Measurements from ENCODE around the gene LIN7A. TPM values are rescaled to one million over a fixed set of nuclear protein-coding genes. Genes with fewer than 3 reads are reported as not detected.

LIN7A gene
- polyA plus RNA-seq, 1 donor from 2014 or later, result 31.5 TPM

DNA sequence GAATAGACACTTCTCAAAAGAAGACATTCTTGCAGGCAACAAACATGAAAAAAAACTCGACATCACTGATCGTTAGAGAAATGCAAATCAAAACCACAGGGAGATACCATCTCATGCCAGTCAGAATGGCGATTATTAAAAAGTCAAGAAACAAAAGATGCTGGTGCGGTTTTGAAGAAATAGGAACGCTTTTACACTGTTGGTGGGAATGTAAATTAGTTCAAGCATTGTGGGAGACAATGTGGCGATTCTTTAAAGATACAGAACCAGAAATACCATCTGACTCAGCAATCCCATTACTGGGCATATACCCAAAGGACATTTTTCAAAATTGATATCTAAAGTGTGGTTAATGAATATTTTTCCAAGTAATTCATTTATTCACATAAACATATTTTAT, 39.6 kb upstream of the LIN7A start:
- no peak overlapping the region for H3K4me2 ChIP-seq (ENCODE audit: low read length)
- TF ChIP-seq, protein P1, sequence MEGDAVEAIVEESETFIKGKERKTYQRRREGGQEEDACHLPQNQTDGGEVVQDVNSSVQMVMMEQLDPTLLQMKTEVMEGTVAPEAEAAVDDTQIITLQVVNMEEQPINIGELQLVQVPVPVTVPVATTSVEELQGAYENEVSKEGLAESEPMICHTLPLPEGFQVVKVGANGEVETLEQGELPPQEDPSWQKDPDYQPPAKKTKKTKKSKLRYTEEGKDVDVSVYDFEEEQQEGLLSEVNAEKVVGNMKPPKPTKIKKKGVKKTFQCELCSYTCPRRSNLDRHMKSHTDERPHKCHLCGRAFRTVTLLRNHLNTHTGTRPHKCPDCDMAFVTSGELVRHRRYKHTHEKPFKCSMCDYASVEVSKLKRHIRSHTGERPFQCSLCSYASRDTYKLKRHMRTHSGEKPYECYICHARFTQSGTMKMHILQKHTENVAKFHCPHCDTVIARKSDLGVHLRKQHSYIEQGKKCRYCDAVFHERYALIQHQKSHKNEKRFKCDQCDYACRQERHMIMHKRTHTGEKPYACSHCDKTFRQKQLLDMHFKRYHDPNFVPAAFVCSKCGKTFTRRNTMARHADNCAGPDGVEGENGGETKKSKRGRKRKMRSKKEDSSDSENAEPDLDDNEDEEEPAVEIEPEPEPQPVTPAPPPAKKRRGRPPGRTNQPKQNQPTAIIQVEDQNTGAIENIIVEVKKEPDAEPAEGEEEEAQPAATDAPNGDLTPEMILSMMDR (IDR thresholded peaks at IDR 0.05; ENCODE audit: poor library complexity, severe bottlenecking), result no peak
- TF ChIP-seq MXI1 (conservative IDR thresholded peaks at IDR 0.05; ENCODE audit: poor library complexity, severe bottlenecking) (no peak), EP300 (conservative IDR thresholded peaks at IDR 0.05; ENCODE audit: poor library complexity, severe bottlenecking) (no peak), SMC3 (conservative IDR thresholded peaks at IDR 0.05; ENCODE audit: poor library complexity) (no peak), POLR2AphosphoS5 (IDR thresholded peaks at IDR 0.05) (no peak)

DNA sequence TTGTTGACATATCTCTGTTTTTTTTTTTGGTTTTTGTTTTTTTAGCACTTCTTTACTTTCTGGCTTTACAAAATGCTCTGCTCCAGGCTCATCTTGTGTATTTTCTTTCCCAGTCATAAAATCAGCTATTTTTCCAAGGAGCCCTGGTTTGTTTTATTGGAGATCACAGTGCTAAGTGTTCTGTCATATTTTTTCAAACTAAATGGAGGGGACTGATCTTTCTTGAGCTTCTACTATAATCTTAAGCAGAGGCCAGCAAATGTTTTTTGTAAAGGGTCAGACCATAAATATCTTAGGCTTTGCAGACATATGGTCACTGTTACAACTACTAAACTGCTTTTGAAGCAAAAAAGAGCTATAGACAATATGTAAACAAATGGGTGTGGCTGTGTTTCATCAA, 30.6 kb upstream of the LIN7A start:
- no peaks in the 10 kb centered on the region for H3K9me2 ChIP-seq (ENCODE audit: insufficient read depth, low read length)
- H3K9ac ChIP-seq (ENCODE audit: low read length), result no peak overlapping the region
- H3K4me3 ChIP-seq (ENCODE audit: low read length), result no peak overlapping the region
- H3K79me2 ChIP-seq (replicated peaks; ENCODE audit: insufficient read depth, low read length), result no peaks in the 10 kb centered on the region
- no peaks in the 10 kb centered on the region for H3K27me3 ChIP-seq (ENCODE audit: insufficient read depth, low read depth, low read length)
- H3K4me2 ChIP-seq (ENCODE audit: low read length), result no peak overlapping the region
- H3F3A ChIP-seq (ENCODE audit: insufficient read depth, low read length, poor library complexity, severe bottlenecking), result no peaks in the 10 kb centered on the region
- no peak overlapping the region for H2AFZ ChIP-seq (ENCODE audit: low read depth, low read length)
- no peak overlapping the region for H3K27ac ChIP-seq (ENCODE audit: low read length)
- H3K9me3 ChIP-seq (ENCODE audit: low read length), result no peaks in the 10 kb centered on the region
- no peaks in the 10 kb centered on the region for H4K20me1 ChIP-seq (ENCODE audit: insufficient read depth)
- no peak for TF ChIP-seq MXI1 (conservative IDR thresholded peaks at IDR 0.05; ENCODE audit: poor library complexity, severe bottlenecking)
- H3K36me3 ChIP-seq (ENCODE audit: insufficient read depth, low read length), result no peaks in the 10 kb centered on the region

More for the DNA sequence above, 39.6 kb upstream of the LIN7A start:
- Histone ChIP-seq H3K27ac (ENCODE audit: low read length) (no peak overlapping the region), H3F3A (ENCODE audit: insufficient read depth, low read length, poor library complexity, severe bottlenecking) (no peaks in the 10 kb centered on the region), H3K36me3 (ENCODE audit: insufficient read depth, low read length) (no peaks in the 10 kb centered on the region), H3K4me3 (ENCODE audit: low read length) (no peak overlapping the region), H3K79me2 (replicated peaks; ENCODE audit: insufficient read depth, low read length) (no peaks in the 10 kb centered on the region), H3K9me3 (ENCODE audit: low read length) (no peaks in the 10 kb centered on the region), H3K27me3 (ENCODE audit: insufficient read depth, low read depth, low read length) (no peaks in the 10 kb centered on the region), H4K20me1 (ENCODE audit: insufficient read depth) (no peaks in the 10 kb centered on the region), H3K9ac (ENCODE audit: low read length) (no peak overlapping the region), H2AFZ (ENCODE audit: low read depth, low read length) (no peak overlapping the region), H3K9me2 (ENCODE audit: insufficient read depth, low read length) (no peaks in the 10 kb centered on the region)

DNA sequence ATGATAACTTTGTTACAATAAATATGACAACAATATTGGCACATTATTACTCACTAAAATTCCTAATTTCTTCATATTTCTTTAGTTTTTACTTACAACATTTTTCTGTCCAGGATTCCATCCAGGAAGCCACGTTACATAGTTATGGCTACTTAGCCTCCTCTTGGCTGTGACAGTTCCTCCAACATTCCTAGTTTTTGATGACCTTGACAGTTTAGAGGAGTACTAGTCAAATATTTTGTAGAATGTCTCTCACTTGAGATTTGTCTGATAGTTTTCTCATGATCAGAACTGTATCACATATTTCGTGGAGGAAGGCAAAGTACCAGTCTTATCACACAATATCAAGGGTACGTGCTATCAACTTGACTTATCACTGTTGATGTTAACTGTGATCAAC, 29.8 kb upstream of the LIN7A start:
- Histone ChIP-seq H2AFZ (ENCODE audit: low read depth, low read length) (no peak overlapping the region), H3K4me3 (ENCODE audit: low read length) (no peak overlapping the region)
- no peak for TF ChIP-seq MXI1 (conservative IDR thresholded peaks at IDR 0.05; ENCODE audit: poor library complexity, severe bottlenecking)
- TF ChIP-seq TAF1 (IDR thresholded peaks at IDR 0.05; ENCODE audit: low read depth), result no peak
- TF ChIP-seq SMC3 (conservative IDR thresholded peaks at IDR 0.05; ENCODE audit: poor library complexity), result no peak
- no peak for TF ChIP-seq POLR2AphosphoS5 (IDR thresholded peaks at IDR 0.05)

DNA sequence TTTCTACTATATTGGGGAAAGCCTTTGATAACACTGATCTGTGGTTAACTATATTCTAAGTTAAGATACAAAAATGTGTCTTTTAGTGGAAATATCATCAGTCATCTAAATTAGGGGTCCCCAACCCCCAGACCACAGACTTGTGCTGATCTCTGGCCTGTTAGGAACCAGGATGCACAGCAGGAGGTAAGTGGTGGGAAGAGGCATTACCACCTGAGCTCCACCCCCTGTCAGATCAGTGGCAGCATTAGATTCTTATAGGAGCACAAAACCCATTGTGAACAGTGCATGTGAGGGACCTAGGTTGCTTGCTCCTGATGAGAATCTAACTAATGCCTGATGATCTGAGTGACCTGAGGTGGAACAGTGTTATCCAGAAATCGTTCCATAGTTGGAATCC, 28.3 kb upstream of the LIN7A start:
- Histone ChIP-seq H3K27me3 (ENCODE audit: insufficient read depth, low read depth, low read length) (no peaks in the 10 kb centered on the region), H4K20me1 (ENCODE audit: insufficient read depth) (no peaks in the 10 kb centered on the region), H3K36me3 (ENCODE audit: insufficient read depth, low read length) (no peaks in the 10 kb centered on the region), H3K4me3 (ENCODE audit: low read length) (no peak overlapping the region), H3K9me2 (ENCODE audit: insufficient read depth, low read length) (no peaks in the 10 kb centered on the region), H3K79me2 (replicated peaks; ENCODE audit: insufficient read depth, low read length) (no peaks in the 10 kb centered on the region), H3K9me3 (ENCODE audit: low read length) (no peaks in the 10 kb centered on the region), H2AFZ (ENCODE audit: low read depth, low read length) (no peak overlapping the region), H3F3A (ENCODE audit: insufficient read depth, low read length, poor library complexity, severe bottlenecking) (no peaks in the 10 kb centered on the region), H3K9ac (ENCODE audit: low read length) (no peak overlapping the region), H3K4me2 (ENCODE audit: low read length) (no peak overlapping the region), H3K27ac (ENCODE audit: low read length) (no peak overlapping the region)
- TF ChIP-seq EP300 (conservative IDR thresholded peaks at IDR 0.05; ENCODE audit: poor library complexity, severe bottlenecking), result no peak

More for the DNA sequence above, 29.8 kb upstream of the LIN7A start:
- H3K9me3 ChIP-seq (ENCODE audit: low read length), result no peaks in the 10 kb centered on the region
- H3K4me2 ChIP-seq (ENCODE audit: low read length), result no peak overlapping the region
- H3K27me3 ChIP-seq (ENCODE audit: insufficient read depth, low read depth, low read length), result no peaks in the 10 kb centered on the region
- no peaks in the 10 kb centered on the region for H4K20me1 ChIP-seq (ENCODE audit: insufficient read depth)
- H3K9ac ChIP-seq (ENCODE audit: low read length), result no peak overlapping the region
- H3K79me2 ChIP-seq (replicated peaks; ENCODE audit: insufficient read depth, low read length), result no peaks in the 10 kb centered on the region
- H3K9me2 ChIP-seq (ENCODE audit: insufficient read depth, low read length), result no peaks in the 10 kb centered on the region
- H3K36me3 ChIP-seq (ENCODE audit: insufficient read depth, low read length), result no peaks in the 10 kb centered on the region
- H3K27ac ChIP-seq (ENCODE audit: low read length), result no peak overlapping the region
- no peaks in the 10 kb centered on the region for H3F3A ChIP-seq (ENCODE audit: insufficient read depth, low read length, poor library complexity, severe bottlenecking)

Data from neural cell (in vitro differentiated cells).